ENCODE results near the gene MIA.

The MIA gene

GRCh38 chr19:40776932-40777644 is 1.8 kb downstream of the MIA start:
- peak; percentile 42 for DNase-seq (ENCODE audit: low read depth, low spot score)
- CTCF ChIA-PET: interaction anchor here (1.2 to 3.8 kb wide), 5 partner anchors 9 to 43 kb away, joined by 3 to 23 read pairs (median 4); partner anchors contain the start of gene EGLN2
- POLR2A ChIA-PET: interaction anchor here (0.9 to 1.6 kb wide), 7 partner anchors 18 to 61 kb away, joined by 3 to 10 read pairs (median 4); partner anchors contain the start of genes COQ8B and ITPKC
- no peak for TF ChIP-seq CTCF (IDR thresholded peaks at IDR 0.05; ENCODE audit: insufficient read depth, low read length, missing control alignments)
- H3K4me3 ChIP-seq (ENCODE audit: low read depth, low read length): peak overlapping the region; percentile 57

GRCh38 chr19:40777645-40777936 is 2.3 kb downstream of the MIA start:
- H3K4me3 ChIP-seq (ENCODE audit: low read depth, low read length): peak overlapping the region; percentile 57
- ChIA-PET CTCF (interaction anchor here (1.2 to 3.8 kb wide), 6 partner anchors 9 to 43 kb away, joined by 3 to 23 read pairs (median 6); partner anchors contain the start of gene EGLN2), POLR2A (interaction anchor here (0.6 to 1.9 kb wide), 10 partner anchors 17 to 78 kb away, joined by 3 to 10 read pairs (median 4); partner anchors contain the start of genes ACTMAP, COQ8B, ITPKC and SNRPA)
- no peak for DNase-seq (ENCODE audit: low read depth, low spot score)
- no peak for TF ChIP-seq CTCF (IDR thresholded peaks at IDR 0.05; ENCODE audit: insufficient read depth, low read length, missing control alignments)

GRCh38 chr19:40777937-40778705 is 2.8 kb downstream of the MIA start, which contains the start of gene RAB4B:
Gene RAB4B (plus strand): TSS chr19:40778247. CDS start chr19:40778376, 129 bp downstream.
- POLR2A ChIA-PET: interaction anchor here (0.6 to 2.1 kb wide), 14 partner anchors 9 to 335 kb away, joined by 3 to 11 read pairs (median 4); partner anchors contain the start of genes ACTMAP, COQ8B, EGLN2 and ITPKC
- CTCF ChIA-PET: interaction anchor here (0.8 to 3.8 kb wide), 8 partner anchors 14 to 366 kb away, joined by 3 to 23 read pairs (median 4); partner anchors contain the start of gene EGLN2
- TF ChIP-seq CTCF (IDR thresholded peaks at IDR 0.05; ENCODE audit: insufficient read depth, low read length, missing control alignments): no peak
- DNase-seq (ENCODE audit: low read depth, low spot score): peak; percentile 96
- H3K4me3 ChIP-seq (ENCODE audit: low read depth, low read length): peak within 1 kb of the TSS; percentile 74

- TF ChIP-seq CTCF (IDR thresholded peaks at IDR 0.05; ENCODE audit: insufficient read depth, low read length, missing control alignments): no peak
- POLR2A ChIA-PET: interaction anchor here (0.6 to 2.1 kb wide), 9 partner anchors 8 to 336 kb away, joined by 3 to 11 read pairs (median 5); partner anchors contain the start of genes ACTMAP, COQ8B, EGLN2 and ITPKC
- CTCF ChIA-PET: interaction anchor here (0.8 to 3.8 kb wide), 6 partner anchors 13 to 365 kb away, joined by 3 to 23 read pairs (median 6); partner anchors contain the start of gene EGLN2
- no peak for DNase-seq (ENCODE audit: low read depth, low spot score)
- peak overlapping the region; percentile 74 for H3K4me3 ChIP-seq (ENCODE audit: low read depth, low read length)
Observed at GRCh38 chr19:40778706-40779284, 3.5 kb downstream of the MIA start.

- H3K4me3 ChIP-seq (ENCODE audit: low read depth, low read length): no peak overlapping the region
- no peak for TF ChIP-seq CTCF (IDR thresholded peaks at IDR 0.05; ENCODE audit: insufficient read depth, low read length, missing control alignments)
- no peak for DNase-seq (ENCODE audit: low read depth, low spot score)
- ChIA-PET CTCF (interaction anchor here (2.8 to 3.8 kb wide), 2 partner anchors 17 to 26 kb away, joined by 21 to 23 read pairs; partner anchors contain the start of gene EGLN2), POLR2A (no interaction called here)
Observed at GRCh38 chr19:40780582-40780981, 5.3 kb downstream of the MIA start.
